ENCODE measurements around the gene LINC00237.

Gene LINC00237

DNA sequence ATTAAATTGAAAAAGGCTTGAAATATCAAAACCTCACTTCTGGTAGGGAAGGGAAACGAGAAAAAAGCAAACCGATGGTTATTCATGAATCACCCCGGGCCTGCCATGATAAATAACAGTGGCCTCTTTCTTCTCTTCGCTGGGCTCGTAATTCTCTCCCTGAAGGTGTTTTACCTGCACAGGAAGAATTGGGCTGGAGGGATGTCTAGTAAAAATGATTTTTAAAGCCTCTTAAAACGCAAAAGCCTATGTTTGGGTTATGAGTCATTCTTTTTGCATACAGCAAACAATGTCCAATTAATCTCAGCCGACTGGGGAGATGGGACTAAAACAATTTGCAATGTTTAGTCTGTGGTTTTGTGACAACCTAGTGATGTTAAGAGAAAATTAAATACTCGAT, 16.8 kb downstream of the LINC00237 start:
- Histone ChIP-seq H2AFZ (ENCODE audit: low read depth, low read length, severe bottlenecking) (no peak overlapping the region), H3K27me3 (ENCODE audit: low read length) (no peaks in the 10 kb centered on the region; the same call in 1 of the 2 replicates), H4K20me1 (ENCODE audit: low read depth, low read length) (no peaks in the 10 kb centered on the region), H3K9me3 (ENCODE audit: insufficient read depth, low read length) (no peaks in the 10 kb centered on the region), H3K79me2 (ENCODE audit: insufficient read depth, low read length) (no peaks in the 10 kb centered on the region), H3K36me3 (ENCODE audit: low read length) (no peaks in the 10 kb centered on the region), H3F3A (ENCODE audit: insufficient read depth) (no peaks in the 10 kb centered on the region), H3K4me2 (ENCODE audit: low read depth, low read length, poor library complexity, severe bottlenecking) (no peak overlapping the region), H3K4me3 (ENCODE audit: insufficient read depth, low read length, poor library complexity, severe bottlenecking) (no peak overlapping the region), H3K9ac (ENCODE audit: low read length) (no peak overlapping the region), H3K9me2 (replicated peaks; ENCODE audit: insufficient read depth, low read length) (no peaks in the 10 kb centered on the region), H3K27ac (ENCODE audit: low read depth, low read length) (no peak overlapping the region)
- no peak for TF ChIP-seq EZH2phosphoT487 (conservative IDR thresholded peaks at IDR 0.05; ENCODE audit: low read length)
- TF ChIP-seq, protein P1, sequence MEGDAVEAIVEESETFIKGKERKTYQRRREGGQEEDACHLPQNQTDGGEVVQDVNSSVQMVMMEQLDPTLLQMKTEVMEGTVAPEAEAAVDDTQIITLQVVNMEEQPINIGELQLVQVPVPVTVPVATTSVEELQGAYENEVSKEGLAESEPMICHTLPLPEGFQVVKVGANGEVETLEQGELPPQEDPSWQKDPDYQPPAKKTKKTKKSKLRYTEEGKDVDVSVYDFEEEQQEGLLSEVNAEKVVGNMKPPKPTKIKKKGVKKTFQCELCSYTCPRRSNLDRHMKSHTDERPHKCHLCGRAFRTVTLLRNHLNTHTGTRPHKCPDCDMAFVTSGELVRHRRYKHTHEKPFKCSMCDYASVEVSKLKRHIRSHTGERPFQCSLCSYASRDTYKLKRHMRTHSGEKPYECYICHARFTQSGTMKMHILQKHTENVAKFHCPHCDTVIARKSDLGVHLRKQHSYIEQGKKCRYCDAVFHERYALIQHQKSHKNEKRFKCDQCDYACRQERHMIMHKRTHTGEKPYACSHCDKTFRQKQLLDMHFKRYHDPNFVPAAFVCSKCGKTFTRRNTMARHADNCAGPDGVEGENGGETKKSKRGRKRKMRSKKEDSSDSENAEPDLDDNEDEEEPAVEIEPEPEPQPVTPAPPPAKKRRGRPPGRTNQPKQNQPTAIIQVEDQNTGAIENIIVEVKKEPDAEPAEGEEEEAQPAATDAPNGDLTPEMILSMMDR (IDR thresholded peaks at IDR 0.05; ENCODE audit: insufficient read depth, low read length, poor library complexity, severe bottlenecking) = no peak

DNA sequence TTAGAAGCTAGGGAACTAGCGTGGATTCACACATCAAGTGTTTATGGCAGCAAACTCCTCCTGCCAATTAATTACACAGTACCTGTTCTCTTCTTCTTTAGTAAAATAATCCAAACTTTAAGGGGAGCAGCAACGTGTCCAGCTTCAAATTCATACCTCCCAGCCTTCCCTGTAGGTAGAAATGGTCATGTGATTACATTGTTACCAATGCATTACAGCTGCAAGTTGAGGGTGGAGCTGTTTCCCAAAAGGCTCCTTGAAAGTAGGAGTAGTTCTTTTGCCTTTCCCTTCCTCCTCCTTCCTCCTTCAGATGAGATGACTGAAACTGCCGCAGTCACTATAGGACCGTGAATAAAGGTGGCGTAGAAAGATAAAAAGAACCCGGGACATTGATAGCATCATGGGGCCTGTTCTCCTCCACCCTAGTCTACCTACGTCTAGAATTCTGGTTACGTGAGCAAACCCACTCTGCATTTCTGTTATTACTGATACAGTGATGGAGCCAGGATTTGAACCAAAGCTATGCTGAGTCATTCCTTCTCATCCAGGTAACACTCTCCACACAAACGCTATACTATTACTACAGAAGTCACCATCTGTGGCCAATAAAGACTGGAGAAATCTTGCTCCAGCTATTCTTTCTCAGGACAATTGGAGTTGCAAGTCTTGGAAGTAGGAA, 18.2 kb downstream of the LINC00237 start:
- Histone ChIP-seq H3K4me3 (ENCODE audit: insufficient read depth, low read length, poor library complexity, severe bottlenecking) (no peak overlapping the region), H3K9me3 (ENCODE audit: insufficient read depth, low read length) (no peaks in the 10 kb centered on the region), H3K9me2 (replicated peaks; ENCODE audit: insufficient read depth, low read length) (no peaks in the 10 kb centered on the region), H3K4me2 (ENCODE audit: low read depth, low read length, poor library complexity, severe bottlenecking) (no peak overlapping the region), H3K27ac (ENCODE audit: low read depth, low read length) (no peak overlapping the region), H2AFZ (ENCODE audit: low read depth, low read length, severe bottlenecking) (no peak overlapping the region), H3K9ac (ENCODE audit: low read length) (no peak overlapping the region), H3K79me2 (ENCODE audit: insufficient read depth, low read length) (no peaks in the 10 kb centered on the region), H3F3A (ENCODE audit: insufficient read depth) (no peaks in the 10 kb centered on the region), H3K27me3 (ENCODE audit: low read length) (no peaks in the 10 kb centered on the region; the same call in 1 of the 2 replicates), H3K36me3 (ENCODE audit: low read length) (no peaks in the 10 kb centered on the region), H4K20me1 (ENCODE audit: low read depth, low read length) (no peaks in the 10 kb centered on the region)
- TF ChIP-seq, protein P1 (IDR thresholded peaks at IDR 0.05; ENCODE audit: insufficient read depth, low read length, poor library complexity, severe bottlenecking) = no peak
- TF ChIP-seq EZH2phosphoT487 (conservative IDR thresholded peaks at IDR 0.05; ENCODE audit: low read length) = no peak

DNA sequence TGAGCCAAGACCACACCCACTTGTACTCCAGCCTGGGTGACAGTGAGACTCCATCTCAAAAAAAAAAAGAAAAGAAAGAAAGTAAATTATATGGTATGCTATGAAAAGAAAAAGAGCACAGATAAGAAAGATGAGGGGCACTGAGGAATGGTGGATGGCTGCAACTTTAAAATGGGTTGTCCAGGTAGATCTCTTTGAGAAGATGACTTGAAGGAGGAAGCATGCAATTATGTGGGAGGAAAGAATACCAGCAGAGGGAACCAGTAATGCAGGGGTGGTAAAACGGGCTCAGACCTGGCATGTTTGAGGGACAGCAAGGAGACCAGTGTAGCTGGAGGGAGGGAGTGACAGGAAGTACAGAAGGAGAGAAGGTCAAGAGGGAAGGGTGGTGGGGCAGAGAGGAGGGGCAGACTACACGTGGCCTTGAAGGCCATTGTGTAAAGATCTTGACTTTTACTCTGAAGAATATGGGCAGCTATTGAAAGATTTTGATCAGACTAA, 22.3 kb downstream of the LINC00237 start:
- no peak overlapping the region for H3K27ac ChIP-seq (ENCODE audit: low read depth, low read length)
- TF ChIP-seq, protein P1 (IDR thresholded peaks at IDR 0.05; ENCODE audit: insufficient read depth, low read length, poor library complexity, severe bottlenecking) = no peak
- no peak for TF ChIP-seq EZH2phosphoT487 (conservative IDR thresholded peaks at IDR 0.05; ENCODE audit: low read length)
- H4K20me1 ChIP-seq (ENCODE audit: low read depth, low read length) = no peaks in the 10 kb centered on the region
- H3K9me2 ChIP-seq (replicated peaks; ENCODE audit: insufficient read depth, low read length) = no peaks in the 10 kb centered on the region
- H3K9ac ChIP-seq (ENCODE audit: low read length) = no peak overlapping the region
- H3F3A ChIP-seq (ENCODE audit: insufficient read depth) = no peaks in the 10 kb centered on the region
- H2AFZ ChIP-seq (ENCODE audit: low read depth, low read length, severe bottlenecking) = no peak overlapping the region
- no peak overlapping the region for H3K4me3 ChIP-seq (ENCODE audit: insufficient read depth, low read length, poor library complexity, severe bottlenecking)
- no peak overlapping the region for H3K4me2 ChIP-seq (ENCODE audit: low read depth, low read length, poor library complexity, severe bottlenecking)
- H3K79me2 ChIP-seq (ENCODE audit: insufficient read depth, low read length) = no peaks in the 10 kb centered on the region
- no peaks in the 10 kb centered on the region for H3K36me3 ChIP-seq (ENCODE audit: low read length)
- H3K9me3 ChIP-seq (ENCODE audit: insufficient read depth, low read length) = no peaks in the 10 kb centered on the region
- H3K27me3 ChIP-seq (ENCODE audit: low read length) = no peaks in the 10 kb centered on the region
